GM18867 (cell line): ENCODE data around the gene MAIP1.

Experiments
- ATAC-seq: cut with Tn5 transposase; IDR thresholded peaks from one replicate; pipeline ENCODE4 v1.9.1; 2021; ENCODE audit warnings: mild to moderate bottlenecking, moderate library complexity; ENCODE audit not compliant: unreplicated experiment

Gene MAIP1

DNA sequence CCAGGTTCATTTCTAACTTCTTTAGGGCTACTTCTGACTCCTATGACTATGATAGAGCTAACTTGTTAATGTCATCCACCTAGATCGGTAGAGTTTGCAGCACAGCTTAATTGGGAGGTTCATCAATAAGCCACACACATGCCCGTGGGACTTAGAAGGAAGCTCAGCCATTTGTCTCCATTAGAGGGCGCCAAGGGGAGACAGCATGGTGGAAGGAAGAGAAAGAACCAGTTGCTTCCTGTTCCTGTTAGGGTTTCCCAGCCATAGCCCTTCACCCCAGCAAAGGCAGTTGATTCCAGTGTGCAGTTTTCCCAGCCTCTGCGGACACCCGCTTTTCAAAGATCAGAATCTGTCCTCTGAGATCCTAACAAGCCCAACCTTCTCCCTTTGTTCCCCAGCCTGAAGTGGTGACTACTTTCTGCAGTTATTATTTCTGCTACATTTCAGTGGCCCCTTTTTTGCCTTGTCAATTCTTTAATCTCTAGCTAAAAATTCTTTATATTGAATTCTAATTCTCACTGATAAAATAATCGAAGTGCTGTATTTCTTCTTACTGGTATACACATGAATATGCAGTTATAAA lies 30.3 kb downstream of the MAIP1 start:
- ATAC-seq = peak; percentile 84

DNA sequence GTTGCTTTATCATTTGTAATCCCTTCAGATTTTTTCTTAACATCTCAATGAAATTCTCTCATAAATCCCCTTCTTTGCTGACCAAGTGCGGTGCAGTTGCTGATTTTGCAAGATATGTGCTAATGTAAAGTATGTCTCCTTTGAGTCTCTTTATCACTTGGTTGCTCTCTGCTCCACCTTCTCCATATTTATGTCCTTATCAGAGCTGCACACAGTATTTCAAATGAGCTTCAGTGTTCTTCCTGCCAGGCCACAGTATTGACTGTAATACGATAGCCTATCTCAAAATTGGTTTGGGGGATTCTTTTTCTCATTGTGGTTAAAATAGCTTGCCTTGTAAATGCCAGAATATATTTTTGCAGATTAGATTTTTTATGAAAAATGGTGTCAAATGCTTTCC lies 32.2 kb downstream of the MAIP1 start:
- ATAC-seq = no peak

DNA sequence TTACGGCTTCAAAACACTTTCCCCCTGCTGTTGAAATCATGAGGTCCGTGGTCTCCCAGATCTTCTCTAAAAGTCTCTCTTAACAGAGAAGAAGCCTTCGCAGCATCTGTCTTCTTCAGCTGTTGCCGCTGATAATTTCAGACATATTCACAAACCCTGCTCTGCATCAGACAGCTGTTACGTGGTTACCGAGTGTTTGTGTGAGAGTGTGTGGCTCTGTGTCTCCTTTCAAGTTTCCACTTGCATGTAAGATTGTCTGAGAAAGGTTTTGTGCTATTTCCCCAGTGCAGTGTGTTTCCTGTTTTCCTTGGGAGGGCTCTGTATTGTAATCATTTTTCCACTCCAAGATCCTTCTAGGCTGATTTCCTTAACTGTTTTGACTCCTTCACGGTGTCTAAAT lies 32.8 kb downstream of the MAIP1 start:
- no peak for ATAC-seq

DNA sequence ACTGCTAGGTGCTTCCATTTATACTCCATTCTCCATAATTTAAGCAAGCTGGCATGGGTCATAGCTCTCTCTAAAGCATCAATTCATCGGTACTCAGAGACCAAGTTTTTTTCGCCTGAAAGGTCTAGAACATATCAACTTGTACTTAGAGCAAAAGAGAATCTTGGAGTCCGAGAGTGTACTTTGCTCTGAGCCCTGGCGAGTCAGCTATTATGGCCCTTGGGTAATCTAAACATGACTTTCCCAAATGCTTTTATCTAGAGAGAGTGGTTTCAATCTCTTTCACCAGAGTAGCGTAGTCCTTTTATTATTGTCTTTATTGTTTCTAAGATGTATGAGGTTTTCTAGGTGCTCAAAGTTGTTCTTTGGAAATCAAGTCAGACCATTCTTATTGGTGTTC lies 34.4 kb downstream of the MAIP1 start:
- no peak for ATAC-seq

DNA sequence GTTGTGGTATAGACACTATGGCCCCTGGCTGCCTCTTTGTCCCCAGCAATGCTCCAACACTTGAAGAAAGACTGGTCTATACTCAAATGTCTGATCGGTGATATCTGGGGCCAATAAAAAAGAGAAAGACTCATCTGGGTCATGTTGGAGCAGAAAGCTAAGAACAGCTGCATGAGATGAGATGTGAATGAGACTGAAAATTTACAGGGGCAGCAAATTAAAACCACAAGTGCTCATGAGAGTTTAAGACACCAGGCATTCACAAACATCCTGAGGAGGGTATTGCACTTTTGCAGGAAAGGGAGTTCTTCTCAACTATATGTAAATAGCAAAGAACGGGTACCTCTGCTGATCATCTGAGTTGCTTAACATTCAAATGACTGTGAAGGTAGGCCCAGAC lies 36.3 kb downstream of the MAIP1 start:
- no peak for ATAC-seq

DNA sequence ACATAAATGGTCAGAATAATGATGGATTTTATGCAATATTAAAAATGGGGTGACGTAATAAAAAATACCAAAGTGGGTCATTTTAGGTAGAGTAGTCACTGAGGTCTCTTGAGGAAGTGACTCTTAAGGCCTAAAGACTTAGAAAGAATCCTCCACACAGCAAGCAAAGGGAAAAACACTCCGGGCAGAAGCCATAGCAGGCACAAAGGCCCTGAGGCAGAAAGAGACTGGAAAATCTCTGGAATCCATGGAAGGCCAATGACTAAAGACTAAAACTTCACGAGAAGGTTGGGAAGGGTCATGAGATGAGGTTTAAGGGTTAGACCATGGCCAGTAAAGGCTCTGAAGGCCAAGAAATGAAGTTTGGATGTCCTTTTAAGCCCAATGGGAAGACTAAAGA lies 36.9 kb downstream of the MAIP1 start:
- ATAC-seq = no peak

DNA sequence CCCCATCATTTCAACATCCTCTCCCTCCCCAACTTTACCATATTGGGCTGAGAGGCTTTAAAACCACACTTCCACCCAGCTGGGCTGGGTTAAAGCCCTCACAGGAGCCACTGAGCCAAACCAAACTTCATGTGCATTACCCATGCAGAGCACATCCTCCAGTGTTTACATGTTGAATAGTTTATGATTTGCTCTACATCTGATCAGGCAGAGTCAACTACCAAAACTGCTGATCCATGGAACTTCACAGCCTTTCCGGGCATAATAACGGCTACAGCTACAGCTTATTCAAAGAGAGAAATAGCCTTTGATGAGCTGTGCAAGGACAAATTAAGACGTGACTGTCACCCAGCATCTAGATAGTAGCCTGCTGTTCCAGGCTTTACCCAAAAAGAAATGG lies 39.0 kb downstream of the MAIP1 start:
- ATAC-seq = no peak

DNA sequence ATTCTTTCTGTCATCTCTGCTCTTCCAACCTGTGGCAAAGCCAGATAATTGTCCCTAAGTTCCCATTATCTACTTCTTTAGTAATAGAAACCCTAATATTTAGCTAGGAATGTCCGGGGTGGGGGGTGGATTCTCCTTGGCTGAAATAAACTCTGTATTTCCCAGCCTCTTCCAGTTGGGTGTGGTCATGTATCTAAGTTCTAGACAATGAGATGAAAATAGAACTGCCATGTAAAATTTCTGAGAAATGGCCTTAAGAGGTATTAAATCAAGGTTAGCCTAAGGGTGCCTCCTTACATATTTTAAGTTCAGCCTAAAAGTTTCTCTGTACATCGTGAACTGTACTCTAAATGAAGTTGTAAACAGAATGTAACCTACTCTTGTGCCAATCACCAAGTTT lies 39.5 kb downstream of the MAIP1 start:
- no peak for ATAC-seq

DNA sequence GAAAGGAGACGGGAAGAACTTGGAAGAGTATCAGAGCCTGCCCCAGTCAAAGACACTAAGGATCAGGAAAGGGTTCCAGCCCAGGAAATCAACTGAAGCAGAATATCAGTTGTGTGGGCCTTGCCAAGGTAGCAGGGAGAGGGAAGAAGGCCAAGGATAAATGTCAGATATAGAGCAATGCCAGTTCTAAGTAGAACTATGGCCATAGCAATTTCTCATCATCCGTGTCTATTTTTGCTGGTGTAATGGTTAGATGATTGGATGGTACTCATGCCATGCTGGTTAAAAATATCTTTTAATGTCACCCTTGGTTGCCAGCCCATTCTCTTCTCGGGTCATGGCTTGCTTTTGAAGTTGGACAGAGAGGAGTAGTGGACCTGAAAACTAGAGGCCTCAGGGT lies 41.9 kb downstream of the MAIP1 start:
- ATAC-seq = no peak

DNA sequence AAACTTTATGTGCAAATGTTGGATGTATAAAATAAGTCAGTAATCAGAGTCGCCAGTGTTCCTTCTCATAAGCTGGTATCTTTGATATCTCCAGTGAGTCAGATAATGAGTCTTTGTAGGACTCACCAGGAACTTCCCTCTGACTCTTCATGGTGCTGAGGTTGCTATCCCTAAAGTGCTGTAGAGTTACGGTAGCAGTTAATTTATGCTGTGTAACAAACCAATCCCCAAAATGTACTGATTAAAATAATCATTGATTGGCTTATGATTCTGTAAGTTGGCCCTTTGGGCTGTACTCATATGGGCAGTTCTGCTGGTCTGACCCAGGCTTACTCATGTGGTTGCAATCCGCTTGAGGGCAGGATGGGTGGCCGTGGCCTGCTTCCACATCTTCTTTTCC lies 43.8 kb downstream of the MAIP1 start:
- ATAC-seq = no peak

DNA sequence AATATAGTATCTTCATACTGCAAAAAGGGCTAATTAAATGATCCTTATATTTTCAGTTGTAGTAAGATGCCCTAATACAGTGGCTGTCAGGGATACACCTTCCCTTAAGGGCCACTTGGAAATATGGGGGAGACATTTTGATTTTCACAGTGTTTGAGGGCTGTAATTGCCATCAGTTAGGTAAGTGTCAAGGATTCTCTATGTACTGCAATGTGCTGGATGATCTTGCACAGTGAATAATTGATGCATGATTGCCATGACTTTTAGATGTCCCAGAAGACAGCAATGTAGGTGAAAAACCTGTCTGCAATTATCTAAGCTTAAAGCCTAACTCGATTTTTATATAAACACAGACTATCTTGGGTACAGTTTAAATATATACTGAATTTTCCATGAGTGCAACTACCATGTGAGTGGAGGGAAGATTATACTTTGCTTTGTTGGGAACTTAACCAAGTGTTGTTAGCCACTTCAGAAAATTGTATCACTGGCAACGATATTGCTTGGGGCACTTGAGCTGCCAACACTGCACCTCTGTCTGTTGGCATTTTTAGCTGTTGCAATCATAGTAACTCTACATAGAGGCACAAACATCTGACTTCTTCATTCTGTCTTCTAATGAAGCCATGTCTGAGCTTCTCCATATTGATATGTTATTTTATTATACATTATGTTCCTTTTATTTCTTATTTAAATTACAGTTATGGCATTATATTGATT lies 45.2 kb downstream of the MAIP1 start:
- ATAC-seq = no peak

DNA sequence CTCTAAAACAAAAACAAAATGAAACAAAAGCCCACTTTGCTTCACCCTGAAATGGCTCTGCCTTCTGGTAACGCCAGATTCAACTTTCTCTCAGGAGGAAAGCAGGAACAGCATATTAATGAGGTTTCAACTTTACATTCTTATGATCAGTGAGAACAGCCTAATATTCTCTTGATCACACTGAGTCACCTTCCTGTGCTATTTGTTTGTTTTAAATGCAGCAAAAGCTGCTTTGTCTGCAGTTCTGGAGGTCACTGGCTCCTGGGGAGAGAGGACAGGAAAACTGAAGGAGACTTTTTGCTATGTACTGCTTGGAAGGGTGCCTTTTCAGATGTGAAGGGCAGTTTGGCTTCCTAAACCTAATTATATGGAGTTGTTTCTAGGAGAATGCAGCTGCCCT lies 48.1 kb downstream of the MAIP1 start:
- ATAC-seq = no peak

DNA sequence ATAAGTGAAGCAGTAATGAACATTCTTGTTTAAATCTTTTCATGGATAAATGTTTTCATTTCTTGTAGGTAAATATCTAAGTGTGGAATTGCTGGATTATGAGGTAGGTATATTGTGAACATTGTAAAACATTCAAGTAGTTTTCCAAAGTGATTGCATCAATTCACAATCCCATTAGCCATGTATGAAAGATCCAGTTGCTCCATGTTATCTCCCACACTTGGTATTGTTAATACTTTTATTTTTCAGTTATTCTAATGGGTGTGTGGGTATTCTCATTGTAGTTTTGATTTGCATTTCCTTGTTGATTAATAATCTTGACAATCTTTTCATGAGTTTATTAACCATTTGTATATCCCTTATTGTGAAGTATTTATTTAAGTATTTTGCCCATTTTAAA lies 50.3 kb downstream of the MAIP1 start:
- ATAC-seq = no peak

DNA sequence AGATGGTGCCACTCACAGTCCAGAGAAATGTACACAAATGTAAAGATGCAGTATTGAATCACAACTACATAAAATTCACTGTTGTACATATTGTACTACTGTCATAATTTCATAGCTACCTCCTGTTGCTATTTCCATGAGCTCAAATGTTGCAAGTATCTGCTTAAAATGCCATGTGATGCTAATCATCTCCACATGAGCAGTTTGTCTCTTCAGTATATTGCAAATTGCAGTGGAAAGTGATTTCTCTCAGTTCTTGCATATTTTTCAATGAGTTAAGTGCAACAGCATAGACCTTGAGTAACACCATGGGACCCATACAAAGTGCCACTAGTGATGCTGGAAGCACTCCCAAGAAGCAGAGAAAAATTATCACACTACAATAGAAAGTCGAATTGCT lies 51.9 kb downstream of the MAIP1 start:
- ATAC-seq = no peak

DNA sequence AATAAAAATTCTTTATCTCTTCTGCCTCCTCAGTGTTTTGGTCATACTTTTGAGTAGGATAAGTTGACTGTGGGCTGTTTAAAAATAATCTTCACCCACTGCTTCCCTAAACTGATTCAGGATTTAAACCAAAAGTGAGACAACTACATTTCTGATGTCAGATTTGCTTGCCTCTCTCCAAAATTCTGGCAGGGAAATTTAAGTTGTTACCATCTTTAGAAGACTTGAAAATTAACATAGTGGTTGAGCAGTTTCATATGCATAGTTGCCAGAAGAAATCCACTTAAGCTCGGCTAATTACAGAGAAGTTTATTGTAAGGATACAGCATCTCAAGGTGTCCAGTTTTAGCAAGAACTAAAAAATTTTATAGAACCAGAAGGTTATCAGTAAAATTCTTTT lies 57.0 kb downstream of the MAIP1 start:
- no peak for ATAC-seq
